HCT116 (cell line): ENCODE data around the gene MED9. TPM values are rescaled to one million over a fixed set of nuclear protein-coding genes. Genes with fewer than 3 reads are reported as not detected.

ENCODE experiments used
- ATAC-seq: fragments of 200-7000 bp; cut with Tn5 transposase; 2 replicates; pipeline ENCODE4 v1.9.1; 2020; ENCODE audit warnings: mild to moderate bottlenecking, moderate library complexity
- BruUV-seq: library from RNA; stranded (reverse); fragments of 400-500 nt; replicated peaks from 2 replicates; lab custom pipeline; 2021; lab: Mats Ljungman, UMichigan
- CTCF ChIA-PET: fragments of 300-600 bp; sonication (Branson Sonifier 250); formaldehyde crosslinking; loops from one replicate; lab custom pipeline; 2021; ENCODE audit warnings: antibody characterized with exemption; lab: Charles Lee
- POLR2A ChIA-PET: fragments of 300-600, 350-600 bp; sonication (Branson Sonifier 250); formaldehyde crosslinking; loops from one replicate; lab custom pipeline; 2021; ENCODE audit warnings: antibody characterized with exemption; lab: Charles Lee
- RAD21 ChIA-PET, 2 experiments: fragments of 300-600 bp; sonication (Branson Sonifier 250); formaldehyde crosslinking; loops; one replicate each; lab custom pipeline; 2023; ENCODE audit warnings: low total read pairs in 2 of 2; ENCODE audit not compliant: uncharacterized antibody in 2 of 2, unreplicated experiment in 2 of 2, low non-redundant PET in 1 of 2; lab: Charles Lee
- DNase-seq: peaks from one replicate; pipeline ENCODE4 v3.0.0-alpha.2; 2010; ENCODE audit warnings: low read depth, low spot score
- H2AFZ ChIP-seq: fragments of 200-600 bp; shearing (Covaris generic), sonication (generic); 2 replicates; pipeline ENCODE4 v1.6.1; 2017; ENCODE audit warnings: low read depth, mixed run types, mixed read lengths, antibody characterized with exemption, low read length; ENCODE audit not compliant: poor library complexity, severe bottlenecking
- H3K27ac ChIP-seq: 2 replicates; pipeline ENCODE4 v1.5.1; 2012; ENCODE audit warnings: low read depth, low read length
- H3K27me3 ChIP-seq: fragments of 200-600 bp; sonication (generic); 2 replicates; pipeline ENCODE4 v1.6.1; 2016; ENCODE audit warnings: mixed run types, low read length, mixed read lengths; ENCODE audit not compliant: insufficient read depth
- H3K36me3 ChIP-seq, 2 experiments: fragments of 200-500 bp in 1 of 2; fragments of 200-600 bp in 1 of 2; sonication (Bioruptor generic) in 1 of 2; sonication (generic) in 1 of 2; 2 replicates each; pipeline versions ENCODE4 v1.5.1 to v1.6.1; 2014 to 2016; ENCODE audit warnings: low read length in 2 of 2, inconsistent platforms in 1 of 2, mixed read lengths in 1 of 2, mixed run types in 1 of 2; ENCODE audit not compliant: insufficient read depth in 2 of 2, control insufficient read depth in 1 of 2
- H3K4me1 ChIP-seq, 2 experiments: fragments of 200-600 bp in 1 of 2; sonication (generic) in 1 of 2; 2 replicates each; pipeline versions ENCODE4 v1.5.1 to v1.6.1; 2012 to 2017; ENCODE audit warnings: low read length in 2 of 2, inconsistent platforms in 1 of 2, mild to moderate bottlenecking in 1 of 2, mixed read lengths in 1 of 2, mixed run types in 1 of 2, moderate library complexity in 1 of 2; ENCODE audit not compliant: insufficient read depth in 2 of 2, control insufficient read depth in 1 of 2
- H3K4me2 ChIP-seq: fragments of 200-600 bp; sonication (generic); 2 replicates; pipeline ENCODE4 v1.6.1; 2017; ENCODE audit warnings: mixed run types, low read length, mixed read lengths
- H3K4me3 ChIP-seq, 2 experiments: fragments of 200-600 bp in 1 of 2; sonication (generic) in 1 of 2; replicated peaks in 1 of 2; 2 replicates each; pipeline ENCODE4 v1.5.1; 2011 to 2016; ENCODE audit warnings: low read length in 2 of 2, control low read depth in 1 of 2, low read depth in 1 of 2, mild to moderate bottlenecking in 1 of 2, mixed read lengths in 1 of 2, mixed run types in 1 of 2
- H3K79me2 ChIP-seq: fragments of 200-600 bp; sonication (generic); 2 replicates; pipeline ENCODE4 v1.6.1; 2017; ENCODE audit warnings: mild to moderate bottlenecking, mixed run types, low read length, moderate library complexity, mixed read lengths; ENCODE audit not compliant: insufficient read depth
- H3K9ac ChIP-seq: fragments of 200-600 bp; sonication (generic); 2 replicates; pipeline ENCODE4 v1.6.1; 2016; ENCODE audit warnings: low read length, mixed read lengths
- H3K9me2 ChIP-seq: fragments of 200-600 bp; sonication (generic), shearing (Covaris generic); 2 replicates; pipeline ENCODE4 v1.6.1; 2017; ENCODE audit warnings: mixed run types, mild to moderate bottlenecking, moderate library complexity; ENCODE audit not compliant: insufficient read depth
- H3K9me3 ChIP-seq, 2 experiments: fragments of 200-500 bp in 1 of 2; fragments of 200-600 bp in 1 of 2; sonication (Bioruptor generic) in 1 of 2; sonication (generic) in 1 of 2; 2 replicates each; pipeline ENCODE4 v1.6.1; 2014 to 2017; ENCODE audit warnings: low read length in 2 of 2, mixed read lengths in 2 of 2, inconsistent platforms in 1 of 2, low read depth in 1 of 2, mild to moderate bottlenecking in 1 of 2, mixed run types in 1 of 2, moderate library complexity in 1 of 2; ENCODE audit not compliant: control insufficient read depth in 1 of 2, insufficient read depth in 1 of 2
- H4K20me1 ChIP-seq: fragments of 200-600 bp; sonication (generic), shearing (Covaris generic); 2 replicates; pipeline ENCODE4 v1.6.1; 2017; ENCODE audit warnings: mixed run types, mild to moderate bottlenecking, moderate library complexity; ENCODE audit not compliant: insufficient read depth
- CBX3 ChIP-seq: IDR thresholded peaks from 2 replicates; pipeline ENCODE4 v1.6.1; 2012; ENCODE audit warnings: low read depth
- EGR1 ChIP-seq: IDR thresholded peaks from 2 replicates; pipeline ENCODE4 v1.6.1; 2012; ENCODE audit warnings: low read depth
- ELF1 ChIP-seq: IDR thresholded peaks from 2 replicates; pipeline ENCODE4 v1.6.1; 2012; ENCODE audit warnings: low read depth, borderline replicate concordance
- EZH2 ChIP-seq: fragments of 200-600 bp; sonication (generic); IDR thresholded peaks from 2 replicates; pipeline ENCODE4 v1.6.1; 2017; ENCODE audit warnings: antibody characterized with exemption, mixed run types
- POLR2AphosphoS5 ChIP-seq: IDR thresholded peaks from 2 replicates; pipeline ENCODE4 v1.6.1; 2011; ENCODE audit warnings: mild to moderate bottlenecking, low read depth, low read length, moderate library complexity
- SRF ChIP-seq: IDR thresholded peaks from 2 replicates; pipeline ENCODE4 v1.6.1; 2012; ENCODE audit warnings: low read depth
- TCF7L2 ChIP-seq: IDR thresholded peaks from 2 replicates; pipeline ENCODE4 v1.7.0; 2011; ENCODE audit warnings: borderline replicate concordance, inconsistent platforms; ENCODE audit not compliant: insufficient read depth, insufficient read length; ENCODE audit errors: extremely low read depth
- YY1 ChIP-seq: IDR thresholded peaks from 2 replicates; pipeline ENCODE4 v1.6.1; 2011; ENCODE audit warnings: low read length, low read depth, moderate library complexity, mild to moderate bottlenecking; ENCODE audit not compliant: insufficient replicate concordance; ENCODE audit errors: extremely low read depth
- ZFX ChIP-seq: fragments of 450-650 bp; IDR thresholded peaks from 2 replicates; pipeline ENCODE4 v1.6.1; 2017
- intact Hi-C: fragments of 100-400 bp; cut with micrococcal nuclease; formaldehyde crosslinking; loops from 2 replicates; pipeline ENCODE4 v1.10.0; 2022
- total RNA-seq: library from RNA; stranded (reverse); gene quantifications from one replicate; pipeline ENCODE4 v1.2.1, GENCODE V29; 2021; ENCODE audit not compliant: unreplicated experiment
- TF ChIP-seq, protein P1 (sequence below): IDR thresholded peaks from 2 replicates; pipeline ENCODE4 v1.6.1; 2012
- TF ChIP-seq, protein P2 (sequence below): IDR thresholded peaks from 2 replicates; pipeline ENCODE4 v1.6.1; 2012
- TF ChIP-seq, protein P3 (sequence below): IDR thresholded peaks from 2 replicates; pipeline ENCODE4 v1.6.1; 2011; ENCODE audit warnings: mild to moderate bottlenecking, low read length, moderate library complexity; ENCODE audit not compliant: insufficient replicate concordance; ENCODE audit errors: extremely low read depth

MED9 gene
- total RNA-seq, 1 experiment from 2014 or later, result 13.9 TPM

GRCh38 chr17:17539591-17539990, 62.8 kb downstream of the MED9 start:
- CTCF ChIA-PET, result interaction anchor here (1.1 to 1.6 kb wide), 2 partner anchors 29 to 43 kb away, joined by 3 to 4 read pairs; partner anchors contain the start of gene RASD1
- POLR2A ChIA-PET, result no interaction called here
- Histone ChIP-seq H3K4me2 (no peak overlapping the region), H3K27ac (no peak overlapping the region), H3K27me3 (no peaks in the 10 kb centered on the region), H2AFZ (no peak overlapping the region), H3K9ac (no peak overlapping the region), H3K4me1 (no peaks in the 10 kb centered on the region), H4K20me1 (no peaks in the 10 kb centered on the region), H3K9me3 (no peaks in the 10 kb centered on the region), H3K36me3 (no peaks in the 10 kb centered on the region), H3K4me3 (no peak overlapping the region), H3K79me2 (no peaks in the 10 kb centered on the region), H3K9me2 (no peaks in the 10 kb centered on the region)
- DNase-seq (no peak), ATAC-seq (no peak)
- BruUV-seq, result no TSS peak
- TF ChIP-seq SRF (no peak), CBX3 (no peak), POLR2AphosphoS5 (no peak), ZFX (no peak), TCF7L2 (no peak), YY1 (no peak), ELF1 (no peak), EGR1 (no peak), EZH2 (no peak)
- TF ChIP-seq, protein P1, sequence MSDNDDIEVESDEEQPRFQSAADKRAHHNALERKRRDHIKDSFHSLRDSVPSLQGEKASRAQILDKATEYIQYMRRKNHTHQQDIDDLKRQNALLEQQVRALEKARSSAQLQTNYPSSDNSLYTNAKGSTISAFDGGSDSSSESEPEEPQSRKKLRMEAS, result no peak
- TF ChIP-seq, protein P2, sequence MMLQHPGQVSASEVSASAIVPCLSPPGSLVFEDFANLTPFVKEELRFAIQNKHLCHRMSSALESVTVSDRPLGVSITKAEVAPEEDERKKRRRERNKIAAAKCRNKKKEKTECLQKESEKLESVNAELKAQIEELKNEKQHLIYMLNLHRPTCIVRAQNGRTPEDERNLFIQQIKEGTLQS, result no peak
- TF ChIP-seq, protein P3, sequence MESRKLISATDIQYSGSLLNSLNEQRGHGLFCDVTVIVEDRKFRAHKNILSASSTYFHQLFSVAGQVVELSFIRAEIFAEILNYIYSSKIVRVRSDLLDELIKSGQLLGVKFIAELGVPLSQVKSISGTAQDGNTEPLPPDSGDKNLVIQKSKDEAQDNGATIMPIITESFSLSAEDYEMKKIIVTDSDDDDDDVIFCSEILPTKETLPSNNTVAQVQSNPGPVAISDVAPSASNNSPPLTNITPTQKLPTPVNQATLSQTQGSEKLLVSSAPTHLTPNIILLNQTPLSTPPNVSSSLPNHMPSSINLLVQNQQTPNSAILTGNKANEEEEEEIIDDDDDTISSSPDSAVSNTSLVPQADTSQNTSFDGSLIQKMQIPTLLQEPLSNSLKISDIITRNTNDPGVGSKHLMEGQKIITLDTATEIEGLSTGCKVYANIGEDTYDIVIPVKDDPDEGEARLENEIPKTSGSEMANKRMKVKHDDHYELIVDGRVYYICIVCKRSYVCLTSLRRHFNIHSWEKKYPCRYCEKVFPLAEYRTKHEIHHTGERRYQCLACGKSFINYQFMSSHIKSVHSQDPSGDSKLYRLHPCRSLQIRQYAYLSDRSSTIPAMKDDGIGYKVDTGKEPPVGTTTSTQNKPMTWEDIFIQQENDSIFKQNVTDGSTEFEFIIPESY, result no peak
- intact Hi-C loops, result no loop called here
- RAD21 ChIA-PET, result no interaction called here
